Natural killer cell (primary cell): ENCODE results near the gene ZCRB1. TPM values are rescaled to one million over a fixed set of nuclear protein-coding genes. Genes with fewer than 3 reads are reported as not detected.
A peak's percentile ranks its signal among the peaks of the same experiment; 100 is the strongest.
"Not testable (repeated sequence)": the region's sequence is repeated elsewhere in the genome, so short reads cannot be mapped to it uniquely, and the experiment has no call there.

Source experiments
- ATAC-seq, 3 donors: fragments of 150-1000 bp in 2 of 3; fragments of 200-7000 bp in 1 of 3; cut with Tn5 transposase; 1 replicate in 1 of 3; 2 replicates in 2 of 3; pipeline ENCODE4 v1.10.0; 2021; ENCODE audit warnings: mild to moderate bottlenecking in 2 of 3, moderate library complexity in 2 of 3
- DNase-seq, 2 donors: peaks; one replicate each; pipeline versions ENCODE4 v3.0.0 to v3.0.0-alpha.2; 2013 to 2021; ENCODE audit warnings: mixed read lengths in 1 of 2
- H3K27ac ChIP-seq: one replicate; pipeline ENCODE4 v1.5.1; 2013; ENCODE audit warnings: mild to moderate bottlenecking, low read length
- H3K27me3 ChIP-seq: one replicate; pipeline ENCODE4 v1.6.1; 2013; ENCODE audit warnings: low read length; ENCODE audit not compliant: control insufficient read depth, insufficient read depth
- H3K36me3 ChIP-seq: one replicate; pipeline ENCODE4 v1.6.1; 2013; ENCODE audit warnings: low read length; ENCODE audit not compliant: control insufficient read depth, insufficient read depth
- H3K4me1 ChIP-seq: one replicate; pipeline ENCODE4 v1.6.1; 2013; ENCODE audit warnings: low read length; ENCODE audit not compliant: control insufficient read depth, insufficient read depth
- H3K4me3 ChIP-seq: one replicate; pipeline ENCODE4 v1.5.1; 2013; ENCODE audit warnings: low read length
- H3K9me3 ChIP-seq: one replicate; pipeline ENCODE4 v1.6.1; 2013; ENCODE audit warnings: low read length; ENCODE audit not compliant: control insufficient read depth, insufficient read depth
- H3K27ac Mint-ChIP-seq, 2 donors: one replicate each; pipeline ENCODE4 v1.8.0; 2022; ENCODE audit warnings: mild to moderate bottlenecking in 2 of 2, mixed read lengths in 2 of 2, moderate library complexity in 1 of 2
- H3K27me3 Mint-ChIP-seq, 2 donors: one replicate each; pipeline ENCODE4 v1.8.0; 2022; ENCODE audit warnings: low read depth in 2 of 2, mixed read lengths in 2 of 2
- H3K36me3 Mint-ChIP-seq: one replicate; pipeline ENCODE4 v1.8.0; 2022; ENCODE audit warnings: mixed read lengths
- H3K4me1 Mint-ChIP-seq, 2 donors: one replicate each; pipeline ENCODE4 v1.8.0; 2022; ENCODE audit warnings: mixed read lengths in 2 of 2
- H3K4me3 Mint-ChIP-seq: one replicate; pipeline ENCODE4 v1.8.0; 2022; ENCODE audit warnings: mild to moderate bottlenecking, moderate library complexity, mixed read lengths
- H3K9me3 Mint-ChIP-seq, 2 donors: one replicate each; pipeline ENCODE4 v1.8.0; 2022; ENCODE audit warnings: mixed read lengths in 2 of 2
- WGBS: methylation state at CpG from one replicate; pipeline ENCODE4 v1.1.7; 2013; ENCODE audit warnings: missing lambda C conversion rate; ENCODE audit not compliant: insufficient coverage; 5-methylcytosine and 5-hydroxymethylcytosine counted together
- intact Hi-C: fragments of 100-400 bp; cut with micrococcal nuclease; formaldehyde crosslinking; loops from one replicate; pipeline ENCODE4 v1.14.2; 2022
- total RNA-seq, 4 donors: library from RNA; stranded (reverse); fragments of 120-200 nt in 1 of 4; gene quantifications; one replicate each; pipeline versions ENCODE4 v1.2.3 to v1.2.4, GENCODE V29; 2013 to 2022
- TF ChIP-seq, protein P1 (sequence below): fragments of 200-600 bp; IDR thresholded peaks from one replicate; pipeline ENCODE4 v1.8.0; 2022; ENCODE audit warnings: antibody characterized with exemption

The ZCRB1 gene
- total RNA-seq, 3 donors from 2014 or later (not counting 1 experiment from before 2014, with no cell fraction given): 28.0 to 35.9 (median 33.8) TPM

- no peak overlapping the region for H3K4me3 ChIP-seq
- H3K27ac ChIP-seq: no peak overlapping the region
- no peak for DNase-seq
- H3K36me3 ChIP-seq: peaks cover 8% of the 10 kb centered on the region
- Mint-ChIP-seq H3K27me3 (no peaks in the 10 kb centered on the region), H3K36me3 (no peaks in the 10 kb centered on the region), H3K4me3 (no peak overlapping the region), H3K9me3 (no peaks in the 10 kb centered on the region), H3K4me1 (peaks cover 27 to 38% of the 10 kb centered on the region in 2 donors), H3K27ac (peak overlapping the region; percentile 7 to 31)
- TF ChIP-seq, protein P1, sequence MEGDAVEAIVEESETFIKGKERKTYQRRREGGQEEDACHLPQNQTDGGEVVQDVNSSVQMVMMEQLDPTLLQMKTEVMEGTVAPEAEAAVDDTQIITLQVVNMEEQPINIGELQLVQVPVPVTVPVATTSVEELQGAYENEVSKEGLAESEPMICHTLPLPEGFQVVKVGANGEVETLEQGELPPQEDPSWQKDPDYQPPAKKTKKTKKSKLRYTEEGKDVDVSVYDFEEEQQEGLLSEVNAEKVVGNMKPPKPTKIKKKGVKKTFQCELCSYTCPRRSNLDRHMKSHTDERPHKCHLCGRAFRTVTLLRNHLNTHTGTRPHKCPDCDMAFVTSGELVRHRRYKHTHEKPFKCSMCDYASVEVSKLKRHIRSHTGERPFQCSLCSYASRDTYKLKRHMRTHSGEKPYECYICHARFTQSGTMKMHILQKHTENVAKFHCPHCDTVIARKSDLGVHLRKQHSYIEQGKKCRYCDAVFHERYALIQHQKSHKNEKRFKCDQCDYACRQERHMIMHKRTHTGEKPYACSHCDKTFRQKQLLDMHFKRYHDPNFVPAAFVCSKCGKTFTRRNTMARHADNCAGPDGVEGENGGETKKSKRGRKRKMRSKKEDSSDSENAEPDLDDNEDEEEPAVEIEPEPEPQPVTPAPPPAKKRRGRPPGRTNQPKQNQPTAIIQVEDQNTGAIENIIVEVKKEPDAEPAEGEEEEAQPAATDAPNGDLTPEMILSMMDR: no peak
- H3K4me1 ChIP-seq: peaks cover 4% of the 10 kb centered on the region
- H3K27me3 ChIP-seq: no peaks in the 10 kb centered on the region
- 94% methylated on average over 3 of the region's 4 CpGs for WGBS
- H3K9me3 ChIP-seq: no peaks in the 10 kb centered on the region
- no peak for ATAC-seq
- intact Hi-C loops: no loop called here
Measured at GRCh38 chr12:42361909-42362646, 36.2 kb upstream of the ZCRB1 start.

GRCh38 chr12:42360747-42361403, 35.0 kb upstream of the ZCRB1 start:
- H3K36me3 Mint-ChIP-seq: no peaks in the 10 kb centered on the region
- WGBS: 98% methylated on average over 4 of the region's 6 CpGs
- peak overlapping the region in 1 of 2 donors; percentile 44 for H3K27ac Mint-ChIP-seq

DNA sequence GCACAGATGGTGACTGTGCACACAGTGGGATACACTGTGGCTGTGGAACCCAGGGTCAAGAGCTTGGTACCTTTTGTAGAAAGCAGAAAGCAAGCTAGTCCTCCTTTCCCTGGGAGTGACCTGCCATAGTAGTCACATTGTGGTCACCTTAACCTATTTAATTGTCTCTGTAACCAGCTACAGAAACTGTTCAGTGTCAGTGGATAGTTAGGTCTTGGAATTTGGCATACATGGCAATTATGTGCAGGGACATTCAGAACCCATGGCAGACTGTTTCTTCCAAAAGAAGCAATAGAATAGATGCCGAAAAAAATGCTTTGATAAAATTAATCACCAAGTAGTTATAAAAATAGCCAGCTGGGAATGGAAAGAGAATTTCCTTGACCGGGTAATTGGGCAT, 30.4 kb upstream of the ZCRB1 start:
- Histone ChIP-seq H3K27ac (no peak overlapping the region), H3K4me3 (no peak overlapping the region), H3K9me3 (no peaks in the 10 kb centered on the region), H3K4me1 (peaks cover 4% of the 10 kb centered on the region), H3K27me3 (no peaks in the 10 kb centered on the region), H3K36me3 (peaks cover 41% of the 10 kb centered on the region)
- intact Hi-C loops: no loop called here
- H3K36me3 Mint-ChIP-seq: no peaks in the 10 kb centered on the region
- H3K4me3 Mint-ChIP-seq: no peak overlapping the region
- H3K27me3 Mint-ChIP-seq: no peaks in the 10 kb centered on the region
- TF ChIP-seq, protein P1: no peak
- H3K4me1 Mint-ChIP-seq: peaks cover 7 to 13% of the 10 kb centered on the region in 2 donors
- DNase-seq: no peak
- WGBS: 83% methylated on average over 2 of the region's 2 CpGs
- H3K27ac Mint-ChIP-seq: no peak overlapping the region
- H3K9me3 Mint-ChIP-seq: no peaks in the 10 kb centered on the region
- no peak for ATAC-seq

More at GRCh38 chr12:42360747-42361403, 35.0 kb upstream of the ZCRB1 start:
- TF ChIP-seq, protein P1: no peak
- H3K9me3 ChIP-seq: no peaks in the 10 kb centered on the region
- H3K9me3 Mint-ChIP-seq: no peaks in the 10 kb centered on the region
- no peak overlapping the region for H3K4me3 ChIP-seq
- H3K4me3 Mint-ChIP-seq: no peak overlapping the region
- intact Hi-C loops: no loop called here
- no peak overlapping the region for H3K27ac ChIP-seq
- ATAC-seq: peak in 1 of 3 donors; percentile 30
- peaks cover 26 to 32% of the 10 kb centered on the region in 2 donors for H3K4me1 Mint-ChIP-seq
- peaks cover 17% of the 10 kb centered on the region for H3K36me3 ChIP-seq
- DNase-seq: no peak
- no peaks in the 10 kb centered on the region for H3K27me3 ChIP-seq
- no peaks in the 10 kb centered on the region for H3K27me3 Mint-ChIP-seq
- H3K4me1 ChIP-seq: peaks cover 4% of the 10 kb centered on the region

- not testable (repeated sequence) for H3K4me1 ChIP-seq
Measured at GRCh38 chr12:42350021-42350407, 24.1 kb upstream of the ZCRB1 start.

DNA sequence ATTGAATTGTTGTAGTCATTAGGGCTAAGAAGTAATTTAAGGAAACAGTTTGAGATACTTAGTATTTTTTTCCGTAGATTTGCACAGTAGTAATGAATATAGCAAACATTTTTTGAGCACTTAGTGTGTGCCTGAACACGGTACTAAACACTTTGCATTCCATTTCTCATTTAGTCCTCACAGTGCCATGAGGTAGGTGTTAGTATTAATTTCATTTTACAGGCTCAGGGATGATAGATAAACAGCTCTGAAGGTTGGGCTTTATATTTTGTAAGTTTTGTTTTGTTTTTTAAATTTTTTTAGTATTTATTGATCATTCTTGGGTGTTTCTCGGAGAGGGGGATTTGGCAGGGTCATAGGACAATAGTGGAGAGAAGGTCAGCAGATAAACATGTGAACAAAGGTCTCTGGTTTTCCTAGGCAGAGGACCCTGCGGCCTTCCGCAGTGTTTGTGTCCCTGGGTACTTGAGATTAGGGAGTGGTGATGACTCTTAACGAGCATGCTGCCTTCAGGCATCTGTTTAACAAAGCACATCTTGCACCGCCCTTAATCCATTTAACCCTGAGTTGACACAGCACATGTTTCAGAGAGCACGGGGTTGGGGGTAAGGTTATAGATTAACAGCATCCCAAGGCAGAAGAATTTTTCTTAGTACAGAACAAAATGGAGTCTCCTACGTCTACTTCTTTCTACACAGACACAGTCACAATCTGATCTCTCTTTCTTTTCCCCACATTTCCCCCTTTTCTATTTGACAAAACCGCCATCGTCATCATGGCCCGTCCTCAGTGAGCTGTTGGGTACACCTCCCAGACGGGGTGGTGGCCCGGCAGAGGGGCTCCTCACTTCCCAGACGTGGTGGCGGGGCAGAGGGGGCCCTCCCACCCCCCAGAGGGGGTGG, 23.5 kb upstream of the ZCRB1 start:
- H3K4me3 ChIP-seq, H3K9me3 ChIP-seq, H3K36me3 Mint-ChIP-seq, intact Hi-C loops, H3K27ac Mint-ChIP-seq, H3K27me3 Mint-ChIP-seq, DNase-seq, H3K27me3 ChIP-seq, H3K4me3 Mint-ChIP-seq, H3K27ac ChIP-seq, ATAC-seq, H3K4me1 ChIP-seq, H3K9me3 Mint-ChIP-seq: not testable (repeated sequence)
- H3K36me3 ChIP-seq: peaks cover 18% of the 10 kb centered on the region
- WGBS: 99% methylated on average over 9 of the region's 16 CpGs
- peaks cover 12 to 13% of the 10 kb centered on the region in 2 donors for H3K4me1 Mint-ChIP-seq

More at GRCh38 chr12:42350021-42350407, 24.1 kb upstream of the ZCRB1 start:
- H3K9me3 Mint-ChIP-seq, H3K9me3 ChIP-seq, H3K27me3 Mint-ChIP-seq, H3K27me3 ChIP-seq, H3K4me3 ChIP-seq, intact Hi-C loops, ATAC-seq, H3K27ac Mint-ChIP-seq, DNase-seq, H3K4me3 Mint-ChIP-seq, H3K36me3 Mint-ChIP-seq, H3K27ac ChIP-seq: not testable (repeated sequence)
- WGBS: 98% methylated on average over 27 of the region's 34 CpGs
- H3K4me1 Mint-ChIP-seq: peaks cover 12 to 13% of the 10 kb centered on the region in 2 donors
- peaks cover 21% of the 10 kb centered on the region for H3K36me3 ChIP-seq
